H9 (cell line): ENCODE results near the gene JMJD8. TPM values are rescaled to one million over a fixed set of nuclear protein-coding genes. Genes with fewer than 3 reads are reported as not detected.

Experiments used
- DNase-seq: peaks from one replicate; pipeline ENCODE4 v3.0.0-alpha.2; 2017
- H2AFZ ChIP-seq: one replicate; pipeline ENCODE4 v1.6.1; 2013; ENCODE audit warnings: mild to moderate bottlenecking, low read length, control low read depth, moderate library complexity
- H2AK5ac ChIP-seq: 2 replicates; pipeline ENCODE4 v1.6.1; 2013; ENCODE audit warnings: low read length, control low read depth, mixed read lengths; ENCODE audit not compliant: insufficient read length
- H2BK120ac ChIP-seq: one replicate; pipeline ENCODE4 v1.6.1; 2013; ENCODE audit warnings: low read depth, mild to moderate bottlenecking, low read length, control low read depth, inconsistent platforms; ENCODE audit not compliant: poor library complexity, severe bottlenecking
- H2BK12ac ChIP-seq: 2 replicates; pipeline ENCODE4 v1.6.1; 2013; ENCODE audit warnings: low read length, control low read depth, mixed read lengths, low read depth; ENCODE audit not compliant: insufficient read length
- H2BK15ac ChIP-seq: 2 replicates; pipeline ENCODE4 v1.6.1; 2013; ENCODE audit warnings: low read depth, low read length, control low read depth
- H2BK20ac ChIP-seq: one replicate; pipeline ENCODE4 v1.6.1; 2013; ENCODE audit warnings: low read depth, mild to moderate bottlenecking, low read length, control low read depth, inconsistent platforms; ENCODE audit not compliant: poor library complexity, severe bottlenecking
- H2BK5ac ChIP-seq: 2 replicates; pipeline ENCODE4 v1.6.1; 2013; ENCODE audit warnings: low read length, control low read depth, mixed read lengths; ENCODE audit not compliant: insufficient read length
- H3K14ac ChIP-seq: 2 replicates; pipeline ENCODE4 v1.6.1; 2013; ENCODE audit warnings: low read length, control low read depth; ENCODE audit not compliant: insufficient read depth
- H3K18ac ChIP-seq: 2 replicates; pipeline ENCODE4 v1.6.1; 2013; ENCODE audit warnings: low read depth, mild to moderate bottlenecking, mixed read lengths, low read length, control low read depth; ENCODE audit not compliant: insufficient read length
- H3K23ac ChIP-seq: 2 replicates; pipeline ENCODE4 v1.6.1; 2013; ENCODE audit warnings: low read length, control low read depth, mixed read lengths, low read depth; ENCODE audit not compliant: insufficient read length
- H3K23me2 ChIP-seq: 2 replicates; pipeline ENCODE4 v1.6.1; 2013; ENCODE audit warnings: low read depth, mild to moderate bottlenecking, mixed read lengths, low read length, control low read depth; ENCODE audit not compliant: insufficient read length, poor library complexity, severe bottlenecking
- H3K27ac ChIP-seq: 2 replicates; pipeline ENCODE4 v1.5.1; 2013; ENCODE audit warnings: low read length, control low read depth, mixed read lengths, low read depth; ENCODE audit not compliant: insufficient read length
- H3K27me3 ChIP-seq: 2 replicates; pipeline ENCODE4 v1.6.1; 2013; ENCODE audit warnings: low read length, control low read depth, inconsistent platforms; ENCODE audit not compliant: insufficient read depth
- H3K4ac ChIP-seq: 2 replicates; pipeline ENCODE4 v1.6.1; 2013; ENCODE audit warnings: low read depth, mild to moderate bottlenecking, control low read depth, inconsistent platforms, low read length, moderate library complexity
- H3K4me1 ChIP-seq: 2 replicates; pipeline ENCODE4 v1.6.1; 2013; ENCODE audit warnings: low read length, control low read depth, inconsistent platforms; ENCODE audit not compliant: insufficient read depth
- H3K4me2 ChIP-seq: 2 replicates; pipeline ENCODE4 v1.6.1; 2013; ENCODE audit warnings: low read length, control low read depth, mixed read lengths; ENCODE audit not compliant: insufficient read length, insufficient read depth
- H3K56ac ChIP-seq: 2 replicates; pipeline ENCODE4 v1.6.1; 2013; ENCODE audit warnings: low read depth, mild to moderate bottlenecking, mixed read lengths, low read length, control low read depth; ENCODE audit not compliant: insufficient read length
- H3K79me1 ChIP-seq: 2 replicates; pipeline ENCODE4 v1.6.1; 2013; ENCODE audit warnings: low read depth, mild to moderate bottlenecking, moderate library complexity, low read length, control low read depth, inconsistent platforms; ENCODE audit not compliant: insufficient read depth, poor library complexity, severe bottlenecking
- H3K79me2 ChIP-seq: 2 replicates; pipeline ENCODE4 v1.6.1; 2013; ENCODE audit warnings: low read length, control low read depth, inconsistent platforms; ENCODE audit not compliant: insufficient read depth
- H3K9ac ChIP-seq: 2 replicates; pipeline ENCODE4 v1.6.1; 2013; ENCODE audit warnings: low read length, control low read depth, mixed read lengths; ENCODE audit not compliant: insufficient read length; ENCODE audit errors: extremely low read depth
- H3K9me3 ChIP-seq: one replicate; pipeline ENCODE4 v1.6.1; 2013; ENCODE audit warnings: low read depth, low read length, inconsistent platforms; ENCODE audit not compliant: control insufficient read depth
- H3T11ph ChIP-seq: one replicate; pipeline ENCODE4 v1.6.1; 2013; ENCODE audit warnings: mild to moderate bottlenecking, low read length, control low read depth, inconsistent platforms
- H4K20me1 ChIP-seq: one replicate; pipeline ENCODE4 v1.6.1; 2013; ENCODE audit not compliant: control insufficient read depth, insufficient read length, insufficient read depth
- H4K5ac ChIP-seq: 2 replicates; pipeline ENCODE4 v1.6.1; 2013; ENCODE audit warnings: low read depth, mild to moderate bottlenecking, mixed read lengths, low read length, control low read depth; ENCODE audit not compliant: insufficient read length
- H4K8ac ChIP-seq: replicated peaks from 2 replicates; pipeline ENCODE4 v1.6.1; 2013; ENCODE audit warnings: low read length, control low read depth, mixed read lengths, low read depth; ENCODE audit not compliant: insufficient read length
- H4K91ac ChIP-seq: 2 replicates; pipeline ENCODE4 v1.6.1; 2013; ENCODE audit warnings: low read depth, mild to moderate bottlenecking, moderate library complexity, mixed read lengths, low read length, control low read depth; ENCODE audit not compliant: insufficient read length
- H3K27ac Mint-ChIP-seq, 3 experiments: 2 replicates in 2 of 3; 3 replicates in 1 of 3; pipeline ENCODE4 v1.8.0; 2020 to 2021; ENCODE audit warnings: mixed read lengths in 3 of 3, mild to moderate bottlenecking in 1 of 3, moderate library complexity in 1 of 3
- H3K27me3 Mint-ChIP-seq: 2 replicates; pipeline ENCODE4 v1.8.0; 2021; ENCODE audit warnings: low read depth, mild to moderate bottlenecking, moderate library complexity, mixed read lengths
- H3K36me3 Mint-ChIP-seq, 3 experiments: 2 replicates in 2 of 3; 3 replicates in 1 of 3; pipeline ENCODE4 v1.8.0; 2020 to 2021; ENCODE audit warnings: low read depth in 3 of 3, mixed read lengths in 3 of 3; ENCODE audit not compliant: insufficient read depth in 1 of 3
- H3K4me1 Mint-ChIP-seq, 2 experiments: 2 replicates each; pipeline ENCODE4 v1.8.0; 2020; ENCODE audit warnings: mixed read lengths in 2 of 2
- H3K4me3 Mint-ChIP-seq, 2 experiments: 2 replicates in 1 of 2; 3 replicates in 1 of 2; pipeline ENCODE4 v1.8.0; 2020 to 2021; ENCODE audit warnings: mild to moderate bottlenecking in 2 of 2, mixed read lengths in 2 of 2, moderate library complexity in 1 of 2
- H3K9me3 Mint-ChIP-seq, 2 experiments: 2 replicates in 1 of 2; 3 replicates in 1 of 2; pipeline ENCODE4 v1.8.0; 2020; ENCODE audit warnings: mild to moderate bottlenecking in 2 of 2, mixed read lengths in 2 of 2, moderate library complexity in 1 of 2
- CTCF ChIP-seq: fragments of 200-600 bp; sonication (generic); conservative IDR thresholded peaks from 3 replicates; pipeline ENCODE4 v1.8.0; 2021; ENCODE audit warnings: antibody characterized with exemption, mild to moderate bottlenecking
- WGBS: extraction: QIAGEN DNeasy Blood & Tissue Kit; methylation state at CpG from one replicate; pipeline ENCODE4 v1.1.7; 2013; ENCODE audit warnings: missing lambda C conversion rate, low lambda C conversion rate, mixed read lengths; ENCODE audit not compliant: insufficient read length; ENCODE audit errors: extremely low coverage; 5-methylcytosine and 5-hydroxymethylcytosine counted together
- total RNA-seq: library from RNA; stranded (reverse); gene quantifications from 2 replicates; pipeline ENCODE4 v1.2.1, GENCODE V29; 2021

Gene JMJD8
- total RNA-seq, 1 experiment from 2014 or later, result 52.7 TPM

- Histone ChIP-seq H2BK15ac (no peak within 1 kb of the TSS), H3K27ac (no peak within 1 kb of the TSS)
These were observed 42.6 kb downstream of the JMJD8 start, which contains the start of gene MCRIP2 for GRCh38 chr16:641326-642188. Gene MCRIP2 (plus strand): TSS chr16:641828. CDS start chr16:641992, 164 bp downstream.

More at GRCh38 chr16:641326-642188, 42.6 kb downstream of the JMJD8 start, which contains the start of gene MCRIP2:
- WGBS, result no CpG with 5 or more reads among the region's 81 CpGs
- H3K36me3 Mint-ChIP-seq, result peaks cover 2 to 15% (median 4%) of the 10 kb centered on the region in 3 experiments; a peak in 5 of 7 replicates
- peaks cover 14 to 28% of the 10 kb centered on the region in 2 experiments for H3K4me1 Mint-ChIP-seq
- no peaks in the 10 kb centered on the region for H4K20me1 ChIP-seq
- DNase-seq, result peak; percentile 90
- no peak within 1 kb of the TSS for H3K56ac ChIP-seq
- H3K14ac ChIP-seq, result 0 out of 2 replicates have a peak within 1 kb of the TSS, but pooled peaks have one; percentile 10
- H2BK12ac ChIP-seq, result no peak within 1 kb of the TSS
- no peak within 1 kb of the TSS for H3K4ac ChIP-seq
- no peak within 1 kb of the TSS for H3T11ph ChIP-seq
- no peaks in the 10 kb centered on the region for H3K27me3 ChIP-seq
- peak within 1 kb of the TSS; percentile 55 for H3K4me2 ChIP-seq
- peaks cover 2% of the 10 kb centered on the region in 2 experiments; a peak in 2 of 5 replicates for H3K9me3 Mint-ChIP-seq
- H2BK120ac ChIP-seq, result no peak within 1 kb of the TSS
- peak within 1 kb of the TSS; percentile 0 for H3K18ac ChIP-seq
- H3K79me2 ChIP-seq, result no peaks in the 10 kb centered on the region
- no peak within 1 kb of the TSS for H4K8ac ChIP-seq
- H4K5ac ChIP-seq, result no peak within 1 kb of the TSS
- H3K23ac ChIP-seq, result no peak within 1 kb of the TSS
- H3K79me1 ChIP-seq, result no peaks in the 10 kb centered on the region
- H2AK5ac ChIP-seq, result no peak within 1 kb of the TSS
- no peak within 1 kb of the TSS for H2BK20ac ChIP-seq
- H2BK5ac ChIP-seq, result no peak within 1 kb of the TSS
- H3K4me1 ChIP-seq, result no peaks in the 10 kb centered on the region; the same call in 1 of the 2 replicates
- no peak within 1 kb of the TSS for H4K91ac ChIP-seq
- peaks cover 6% of the 10 kb centered on the region for H3K23me2 ChIP-seq
- no peaks in the 10 kb centered on the region for H3K9me3 ChIP-seq
- no peak for TF ChIP-seq CTCF
- no peak within 1 kb of the TSS for H2AFZ ChIP-seq
- H3K9ac ChIP-seq, result peak within 1 kb of the TSS; percentile 1
- peak within 1 kb of the TSS in 2 of 3 experiments; percentile 53 to 86; a peak in 2 of 7 replicates for H3K27ac Mint-ChIP-seq
- H3K4me3 Mint-ChIP-seq, result peak within 1 kb of the TSS; percentile 68 to 79
- H3K27me3 Mint-ChIP-seq, result peaks cover 2% of the 10 kb centered on the region; the same call in 1 of the 2 replicates
